MM.1S (cell line): Measurements from ENCODE around the gene HIF1A.
"Not testable (repeated sequence)": the region's sequence is repeated elsewhere in the genome, so short reads cannot be mapped to it uniquely, and the experiment has no call there.

Experiments used
- EZH2 ChIP-seq: fragments of 300-600 bp; sonication (generic); optimal IDR thresholded peaks from 2 replicates; pipeline ENCODE3; 2017; ENCODE audit warnings: low read depth, mild to moderate bottlenecking, antibody characterized with exemption, low read length, mixed read lengths
- EZH2phosphoT487 ChIP-seq: fragments of 300-600 bp; sonication (generic); IDR thresholded peaks from 2 replicates; pipeline ENCODE4 v1.6.1; 2018; ENCODE audit warnings: antibody characterized with exemption, low read length
- TF ChIP-seq, protein P1 (sequence below): fragments of 300-600 bp; sonication (generic); IDR thresholded peaks from 2 replicates; pipeline ENCODE4 v1.5.1; 2016; ENCODE audit warnings: antibody characterized with exemption, low read length, mixed read lengths

DNA sequence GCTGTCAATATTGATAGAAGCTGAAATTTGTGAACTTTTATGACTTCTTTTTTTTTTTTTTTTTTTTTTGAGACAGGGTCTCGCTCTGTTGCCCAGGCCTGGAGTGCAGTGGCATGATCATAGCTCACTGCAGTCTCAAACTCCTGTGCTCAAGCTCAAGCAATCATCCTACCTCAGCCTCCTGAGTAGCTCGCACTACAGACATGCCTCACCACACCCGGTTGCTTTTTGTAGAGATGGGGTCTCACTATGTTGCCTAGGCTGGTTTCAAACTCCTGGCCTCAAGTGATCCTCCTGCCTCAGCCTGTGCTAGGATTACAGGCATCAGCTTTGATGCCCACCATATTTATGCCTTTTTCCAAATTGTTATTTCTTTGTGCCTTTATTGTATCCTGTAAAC, 51.0 kb downstream of the HIF1A start:
- TF ChIP-seq, protein P1, sequence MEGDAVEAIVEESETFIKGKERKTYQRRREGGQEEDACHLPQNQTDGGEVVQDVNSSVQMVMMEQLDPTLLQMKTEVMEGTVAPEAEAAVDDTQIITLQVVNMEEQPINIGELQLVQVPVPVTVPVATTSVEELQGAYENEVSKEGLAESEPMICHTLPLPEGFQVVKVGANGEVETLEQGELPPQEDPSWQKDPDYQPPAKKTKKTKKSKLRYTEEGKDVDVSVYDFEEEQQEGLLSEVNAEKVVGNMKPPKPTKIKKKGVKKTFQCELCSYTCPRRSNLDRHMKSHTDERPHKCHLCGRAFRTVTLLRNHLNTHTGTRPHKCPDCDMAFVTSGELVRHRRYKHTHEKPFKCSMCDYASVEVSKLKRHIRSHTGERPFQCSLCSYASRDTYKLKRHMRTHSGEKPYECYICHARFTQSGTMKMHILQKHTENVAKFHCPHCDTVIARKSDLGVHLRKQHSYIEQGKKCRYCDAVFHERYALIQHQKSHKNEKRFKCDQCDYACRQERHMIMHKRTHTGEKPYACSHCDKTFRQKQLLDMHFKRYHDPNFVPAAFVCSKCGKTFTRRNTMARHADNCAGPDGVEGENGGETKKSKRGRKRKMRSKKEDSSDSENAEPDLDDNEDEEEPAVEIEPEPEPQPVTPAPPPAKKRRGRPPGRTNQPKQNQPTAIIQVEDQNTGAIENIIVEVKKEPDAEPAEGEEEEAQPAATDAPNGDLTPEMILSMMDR, result not testable (repeated sequence)
- not testable (repeated sequence) for TF ChIP-seq EZH2phosphoT487, EZH2
